ENCODE results near the gene GLIS1.

GLIS1 gene

DNA sequence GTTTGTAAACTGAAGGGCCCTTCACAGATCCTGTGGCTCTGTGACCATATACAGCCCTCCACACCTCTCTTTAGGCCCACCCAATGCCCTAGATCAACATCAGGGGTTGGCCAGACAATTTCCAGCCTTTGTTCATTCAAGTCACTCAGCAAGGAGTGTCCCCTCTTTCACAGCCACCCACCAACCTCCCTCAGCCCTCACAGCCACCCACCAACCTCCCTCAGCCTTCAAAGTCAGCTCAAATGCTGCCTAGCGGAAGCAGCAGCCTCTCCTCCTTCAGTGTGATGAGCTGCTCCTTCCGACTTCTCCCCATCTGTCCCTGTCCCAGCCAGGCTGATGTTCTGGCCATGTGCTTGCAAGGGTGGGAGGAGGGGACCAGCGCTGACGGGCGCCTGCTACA lies 208.4 kb downstream of the GLIS1 start:
- DNase-seq (ENCODE audit: low read depth) = no peak

DNA sequence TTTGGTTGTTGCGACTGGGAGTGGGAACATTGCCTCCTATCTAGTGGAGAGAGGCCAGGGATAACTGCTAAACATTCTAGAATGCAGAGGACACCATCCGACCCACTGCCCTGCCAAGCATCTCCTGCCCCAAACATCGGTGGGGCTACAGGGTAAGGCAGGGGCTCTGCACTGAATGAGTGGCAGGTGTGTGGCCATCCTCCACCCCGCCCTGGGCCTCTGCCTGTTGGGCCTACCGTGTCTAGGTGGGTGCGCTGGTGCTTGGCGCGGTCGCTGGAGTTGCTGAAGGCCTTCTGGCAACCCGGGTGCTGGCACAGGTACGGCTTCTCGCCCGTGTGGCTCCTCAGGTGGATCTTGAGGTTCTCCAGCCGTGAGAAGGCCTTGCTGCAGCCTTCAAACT lies 209.4 kb downstream of the GLIS1 start:
- DNase-seq (ENCODE audit: low read depth) = no peak

DNA sequence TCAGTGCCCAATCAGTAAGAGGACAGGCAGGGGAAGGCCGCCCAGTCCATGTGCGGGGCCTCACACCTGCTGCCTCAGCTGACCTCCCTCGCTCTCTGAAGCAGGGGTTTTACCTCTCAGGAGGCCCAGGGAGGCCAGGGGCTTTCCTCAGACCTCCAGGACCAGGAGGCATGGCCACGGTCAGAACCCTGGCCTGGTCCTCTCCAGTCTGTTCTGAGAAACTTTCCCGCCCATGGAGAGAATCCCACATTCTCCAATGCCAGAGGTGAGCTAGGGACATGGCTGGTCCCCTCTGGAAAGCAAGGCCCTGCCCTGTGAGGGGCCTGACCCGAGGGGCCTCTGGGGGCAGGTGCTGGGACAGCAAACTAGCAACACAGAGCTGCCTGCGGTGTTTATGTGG lies 211.6 kb downstream of the GLIS1 start:
- no peak for DNase-seq (ENCODE audit: low read depth)

DNA sequence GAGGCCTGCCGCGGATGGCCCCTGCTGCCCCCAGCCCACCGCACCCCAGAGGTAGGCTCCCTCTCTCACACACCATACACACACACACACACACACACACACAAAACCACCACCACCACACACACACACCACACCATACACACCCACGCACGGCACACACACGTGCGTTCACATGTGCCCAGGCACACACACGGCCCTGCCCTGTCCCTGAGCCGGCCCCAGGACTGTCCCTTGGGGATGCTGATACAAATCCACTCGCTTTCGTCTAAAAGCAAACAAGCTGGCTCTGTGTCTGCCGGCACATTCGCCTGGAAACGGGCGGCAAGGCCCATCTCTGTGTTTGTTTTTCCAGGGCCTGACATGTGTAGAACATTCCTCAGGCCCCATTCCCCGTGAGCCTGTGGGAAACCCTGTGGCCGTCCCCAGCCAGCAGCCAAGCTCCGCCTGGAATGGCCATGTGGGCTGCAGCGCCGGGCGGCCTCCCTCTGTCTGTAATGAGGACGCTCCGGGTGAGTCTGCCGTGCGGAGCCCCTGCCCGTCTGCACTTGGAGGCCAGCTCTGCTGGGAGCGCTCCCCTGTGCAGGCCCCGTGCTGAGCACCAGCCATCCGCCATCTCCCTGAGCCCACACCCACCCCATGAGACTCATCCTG lies 212.4 kb downstream of the GLIS1 start:
- DNase-seq (ENCODE audit: low read depth) = no peak

DNA sequence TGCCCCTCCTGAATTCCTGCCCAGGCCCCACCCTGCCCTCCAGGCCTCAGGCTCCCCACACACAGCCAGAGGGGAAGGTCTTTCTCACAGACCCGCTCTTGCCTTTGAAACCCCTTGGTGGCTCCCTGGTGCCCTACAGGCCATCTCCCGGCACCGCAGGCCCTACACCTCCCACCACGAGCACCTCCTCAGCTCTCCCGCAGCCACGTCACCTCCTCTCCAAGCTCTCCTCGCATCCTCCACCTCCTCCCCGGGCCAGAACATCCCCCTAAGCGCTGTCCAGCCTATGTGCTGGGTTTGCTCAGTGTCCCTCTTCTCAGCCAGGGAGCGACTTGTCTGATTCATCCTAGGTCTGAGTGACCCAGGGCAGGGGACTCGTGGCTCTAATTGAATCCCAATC lies 213.4 kb downstream of the GLIS1 start:
- no peak for DNase-seq (ENCODE audit: low read depth)

DNA sequence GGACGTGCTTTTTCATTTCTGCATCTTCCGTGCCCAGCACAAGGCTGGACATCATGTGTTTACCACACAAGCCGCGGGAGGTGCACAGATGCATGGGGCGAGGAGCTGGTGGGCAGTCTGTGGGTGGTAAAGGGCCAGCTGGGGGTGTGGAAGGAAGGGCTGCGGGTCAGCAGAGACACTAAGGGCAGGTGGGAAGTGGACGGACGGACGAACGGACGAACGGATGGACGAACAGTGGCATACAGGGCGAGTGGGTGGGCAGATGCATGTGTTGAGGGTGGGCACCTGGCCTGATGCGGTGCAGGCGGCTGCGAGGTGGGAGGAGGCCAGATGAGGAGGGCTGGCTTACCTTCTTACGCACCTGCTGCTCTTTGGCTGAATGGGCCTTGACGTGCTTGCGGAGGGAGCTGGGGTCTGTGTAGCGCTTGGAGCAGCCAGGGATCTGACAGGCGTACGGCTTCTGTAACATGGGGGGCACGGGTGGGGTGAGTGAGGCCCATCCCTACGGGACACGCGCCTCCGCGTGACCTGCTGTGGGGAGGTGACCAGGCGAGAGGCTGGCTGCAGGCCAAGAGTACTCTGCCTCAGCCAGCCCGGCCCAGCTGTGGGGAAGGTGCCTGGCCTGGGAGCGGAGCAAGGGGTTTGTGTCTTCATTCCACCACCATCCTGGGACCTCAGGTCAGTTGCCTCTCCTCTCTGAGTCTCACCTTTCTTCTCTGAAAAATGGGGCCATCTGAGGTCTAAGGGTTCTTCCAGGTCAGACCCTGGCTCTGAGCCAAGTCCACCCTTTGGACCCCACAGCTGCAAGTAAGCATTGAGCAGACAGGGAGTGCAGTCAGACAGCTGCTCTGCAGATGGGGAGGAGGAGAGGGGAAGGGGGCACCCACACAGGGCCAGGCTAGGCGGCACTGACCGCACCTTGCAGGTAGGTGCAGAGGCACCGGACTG lies 214.3 kb downstream of the GLIS1 start:
- no peak for DNase-seq (ENCODE audit: low read depth)

DNA sequence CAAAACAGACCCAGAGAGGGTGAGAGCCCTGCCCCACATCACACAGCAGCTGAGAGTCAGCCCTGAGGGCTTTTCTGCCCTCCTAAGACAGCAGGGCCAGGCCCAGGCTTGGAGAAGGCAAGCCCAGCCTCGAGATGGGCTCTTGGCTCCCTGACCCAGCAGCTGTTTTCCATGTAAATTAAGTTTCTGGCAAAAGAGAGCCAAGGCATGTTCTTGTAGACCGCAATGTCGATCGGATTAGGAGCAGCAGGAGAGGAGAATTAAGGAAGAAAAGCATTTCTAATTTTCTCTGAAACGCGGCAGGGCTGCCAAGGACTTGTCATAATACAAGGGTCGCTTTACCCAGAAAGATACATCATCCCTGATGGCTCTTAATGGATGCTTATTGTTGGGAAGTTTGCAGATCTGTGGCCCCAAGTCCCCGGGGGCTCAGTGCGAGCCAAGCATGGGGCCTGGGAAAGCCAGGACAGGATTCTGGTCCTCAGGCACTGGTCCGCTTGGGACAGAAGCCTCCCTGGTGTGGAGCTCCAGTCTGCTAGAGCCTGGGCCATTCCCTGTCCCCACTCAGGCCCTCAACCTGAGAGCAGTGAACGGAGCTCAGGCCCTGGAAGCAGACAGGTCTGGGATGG lies 216.9 kb downstream of the GLIS1 start:
- DNase-seq (ENCODE audit: low read depth) = no peak

DNA sequence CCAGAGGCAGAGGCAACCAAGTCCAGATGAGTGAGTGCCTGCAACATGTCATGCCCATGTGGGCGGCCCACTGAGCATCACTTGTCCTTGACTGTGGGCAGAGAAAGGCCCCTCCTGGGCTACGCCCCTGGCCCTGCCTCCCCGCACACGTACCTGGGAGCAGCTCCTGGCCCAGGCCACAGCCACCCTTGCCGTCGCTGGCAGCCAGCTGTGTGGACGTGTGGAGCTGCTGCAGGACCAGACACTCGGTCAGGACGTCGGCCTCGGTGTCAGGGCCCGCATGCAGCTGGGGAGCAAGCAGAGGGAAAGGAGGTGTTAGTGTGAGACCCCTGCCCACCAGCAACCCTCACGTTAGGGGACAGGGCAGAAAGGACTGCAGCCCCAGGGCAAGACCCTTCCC lies 218.5 kb downstream of the GLIS1 start:
- DNase-seq (ENCODE audit: low read depth) = no peak

DNA sequence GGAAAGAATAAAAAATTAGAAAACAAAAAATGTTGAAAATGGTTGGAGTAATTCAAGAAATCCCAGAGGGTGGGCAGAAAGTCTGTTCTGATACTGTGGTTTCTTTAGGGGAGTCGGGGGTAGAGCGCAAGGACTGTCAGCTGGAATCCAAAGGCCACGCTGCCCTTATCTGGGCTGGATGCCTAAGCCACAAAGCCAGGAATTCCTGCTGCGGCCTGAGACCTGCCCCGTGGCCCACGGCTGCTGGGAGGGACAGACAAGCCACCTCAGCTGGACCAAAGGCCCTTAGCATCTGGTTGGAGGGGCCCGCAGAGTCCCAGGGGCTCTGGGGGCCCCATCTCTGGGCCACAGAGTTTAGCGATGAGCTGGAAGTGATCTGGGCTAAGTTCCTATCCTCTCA lies 219.5 kb downstream of the GLIS1 start:
- no peak for DNase-seq (ENCODE audit: low read depth)

DNA sequence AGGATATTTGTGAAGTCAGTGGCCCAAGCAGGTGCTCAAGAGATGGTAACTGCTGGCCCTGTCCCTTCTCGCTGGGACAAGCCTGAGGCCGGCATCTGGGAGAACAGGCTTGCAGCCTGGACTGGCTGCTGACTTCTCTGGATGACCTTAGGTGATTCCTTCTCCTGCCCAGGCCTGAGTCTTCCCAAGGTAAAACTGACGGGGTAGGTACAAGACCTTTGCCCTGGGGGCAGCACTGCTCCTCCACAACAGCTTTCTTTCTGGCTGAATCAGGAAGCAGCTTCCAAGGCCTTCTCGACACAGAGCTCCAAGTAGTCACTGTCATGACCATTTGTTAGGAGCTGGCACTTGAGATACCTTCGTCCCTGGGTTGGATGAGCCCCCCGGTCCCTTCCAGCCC lies 220.2 kb downstream of the GLIS1 start:
- DNase-seq (ENCODE audit: low read depth) = no peak

DNA sequence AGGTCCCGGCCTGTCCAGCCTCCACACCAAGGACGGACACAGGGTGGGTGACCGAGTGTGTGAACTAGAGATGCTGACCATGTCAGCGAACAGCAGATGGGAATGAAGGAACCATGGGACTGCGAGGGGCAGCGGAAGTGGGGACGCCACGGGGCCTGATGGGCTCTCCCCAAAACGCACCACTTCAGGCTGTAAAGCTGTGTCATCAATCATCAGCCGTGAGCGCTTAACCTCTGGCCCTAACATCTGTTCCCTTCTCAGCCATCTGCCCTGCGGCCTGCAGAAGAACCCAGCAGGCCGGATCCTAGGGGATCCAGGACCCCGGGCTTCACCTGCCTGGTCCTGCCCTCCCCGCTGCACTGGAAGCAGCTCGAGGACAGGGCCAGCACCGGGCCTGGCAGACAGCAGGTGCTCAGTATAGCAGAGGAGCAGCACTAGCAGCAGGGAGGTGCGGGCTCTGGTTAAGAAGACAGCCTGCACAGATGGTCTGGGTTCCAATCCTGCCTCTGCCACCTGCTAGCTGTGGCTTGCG lies 221.1 kb downstream of the GLIS1 start:
- DNase-seq (ENCODE audit: low read depth) = no peak

DNA sequence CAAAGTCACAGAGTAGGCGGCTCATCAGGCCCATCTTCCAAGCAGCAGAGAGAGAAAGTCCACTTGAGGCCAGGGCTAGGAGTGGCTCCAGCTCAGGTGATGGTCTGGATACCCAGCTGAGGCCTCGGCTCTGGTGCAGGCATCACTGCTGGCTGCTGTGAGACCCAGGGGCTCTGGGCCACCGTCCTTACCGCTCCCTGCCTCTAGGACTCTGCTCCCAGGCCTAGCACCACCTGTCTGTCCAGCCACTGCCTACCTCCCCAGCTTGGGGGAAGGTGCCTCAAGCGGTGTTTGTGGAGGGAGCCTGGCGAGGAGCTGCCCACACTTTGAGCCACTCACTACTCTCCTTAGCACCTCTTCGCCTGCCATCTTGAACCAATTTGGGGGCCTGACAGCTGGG lies 221.9 kb downstream of the GLIS1 start:
- no peak for DNase-seq (ENCODE audit: low read depth)

DNA sequence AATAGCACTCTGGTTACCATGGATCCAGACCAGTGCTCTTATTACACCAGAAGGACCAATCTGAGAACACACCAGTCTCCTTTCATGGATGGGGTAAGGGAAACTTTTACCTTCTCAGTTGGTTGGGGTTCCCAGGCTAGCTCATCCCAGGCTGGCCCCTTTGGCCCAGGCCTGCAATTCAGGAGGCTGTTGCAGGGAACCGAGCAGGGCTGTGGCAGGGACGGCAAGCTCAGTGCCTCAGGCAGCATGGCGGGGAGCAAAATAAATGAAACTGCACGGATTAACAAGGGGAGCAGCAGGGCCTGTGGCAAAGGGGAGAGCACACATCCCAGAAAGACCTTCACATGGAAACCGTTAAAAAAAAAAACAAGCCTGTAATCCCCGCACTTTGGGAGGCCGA lies 222.8 kb downstream of the GLIS1 start:
- DNase-seq (ENCODE audit: low read depth) = no peak

DNA sequence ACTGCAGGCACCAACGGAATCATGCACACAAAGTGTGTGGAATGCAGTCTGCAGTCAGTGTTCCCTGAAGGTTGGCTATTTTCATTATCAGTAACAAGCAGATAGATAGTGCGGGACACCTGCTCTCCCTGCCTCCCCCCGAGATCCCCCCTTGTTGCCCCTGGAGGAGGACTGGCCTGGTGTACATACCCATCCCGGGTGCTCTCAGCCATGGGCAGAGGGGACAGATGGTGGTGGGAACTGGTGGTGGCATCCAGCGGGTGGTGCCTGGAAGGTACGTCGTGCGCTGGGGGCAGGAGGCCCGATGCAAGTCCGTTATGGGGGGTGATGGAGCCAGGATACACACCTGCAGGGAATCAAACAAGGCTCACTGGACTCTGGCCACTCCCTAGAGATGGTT lies 224.5 kb downstream of the GLIS1 start:
- DNase-seq (ENCODE audit: low read depth) = no peak

DNA sequence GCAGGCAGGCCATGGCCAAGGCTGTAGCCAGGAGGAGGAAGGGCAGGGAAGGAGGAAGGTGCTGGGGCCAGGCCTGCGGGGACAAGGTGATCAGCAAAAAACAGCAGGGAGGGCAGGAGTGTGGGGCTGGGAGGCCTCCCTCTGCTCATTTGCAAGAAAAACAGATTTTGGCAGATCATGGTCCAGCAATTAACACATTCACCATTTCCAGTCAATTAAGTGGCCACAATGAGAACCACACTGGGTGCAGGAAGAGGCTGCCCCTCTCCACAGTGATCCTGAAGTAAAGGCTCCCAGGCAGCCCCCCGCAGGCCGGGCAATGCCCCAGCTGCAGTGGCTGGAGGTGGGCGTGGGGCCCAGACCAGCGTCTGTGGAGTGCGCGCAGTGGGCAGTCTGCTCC lies 225.1 kb downstream of the GLIS1 start:
- DNase-seq (ENCODE audit: low read depth) = no peak

DNA sequence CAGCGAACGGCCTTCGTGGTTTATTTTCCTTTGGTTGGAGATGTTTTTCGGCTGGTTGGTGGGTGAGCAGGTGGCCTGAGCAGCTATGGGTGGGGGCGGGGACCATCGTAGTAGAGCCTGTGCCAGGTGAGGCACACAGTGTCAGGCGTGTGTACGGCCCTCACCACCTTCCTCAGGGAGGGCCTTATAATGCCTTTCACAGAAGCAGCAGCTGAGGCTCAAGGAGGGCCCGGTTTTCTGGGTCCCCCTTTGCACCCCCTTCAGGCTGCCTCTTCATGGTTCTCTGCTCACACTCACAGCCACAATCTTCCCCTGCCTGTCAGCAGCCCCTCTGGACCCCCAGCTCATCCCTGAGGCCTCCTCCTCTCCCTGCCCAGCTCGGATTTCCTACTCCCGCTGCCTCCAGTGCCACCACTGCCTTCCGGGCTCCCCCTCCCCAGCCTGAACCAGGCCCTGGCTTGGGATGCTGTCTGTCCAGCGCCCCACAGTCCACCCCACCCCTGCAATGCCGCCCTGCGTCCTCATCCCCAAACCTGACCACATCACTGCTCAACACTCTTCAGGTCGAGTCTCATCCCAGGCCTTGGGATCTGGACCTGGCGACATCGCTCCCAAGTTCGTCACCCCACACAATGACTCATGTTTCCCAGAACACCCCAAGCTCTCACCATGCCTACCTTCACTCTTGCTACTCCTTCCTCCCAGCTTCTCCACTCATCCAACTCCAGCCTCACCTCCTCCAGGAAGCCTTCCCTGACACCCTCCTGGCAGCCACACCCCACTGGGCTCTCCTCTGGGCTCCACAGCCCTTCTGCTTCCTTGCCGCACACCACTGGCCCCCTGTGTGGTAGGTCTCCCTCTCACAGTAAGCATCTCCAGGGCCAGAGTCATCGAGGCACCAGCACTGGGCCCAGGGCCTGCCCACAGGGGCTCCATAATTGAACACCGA lies 225.9 kb downstream of the GLIS1 start:
- DNase-seq (ENCODE audit: low read depth) = no peak

DNA sequence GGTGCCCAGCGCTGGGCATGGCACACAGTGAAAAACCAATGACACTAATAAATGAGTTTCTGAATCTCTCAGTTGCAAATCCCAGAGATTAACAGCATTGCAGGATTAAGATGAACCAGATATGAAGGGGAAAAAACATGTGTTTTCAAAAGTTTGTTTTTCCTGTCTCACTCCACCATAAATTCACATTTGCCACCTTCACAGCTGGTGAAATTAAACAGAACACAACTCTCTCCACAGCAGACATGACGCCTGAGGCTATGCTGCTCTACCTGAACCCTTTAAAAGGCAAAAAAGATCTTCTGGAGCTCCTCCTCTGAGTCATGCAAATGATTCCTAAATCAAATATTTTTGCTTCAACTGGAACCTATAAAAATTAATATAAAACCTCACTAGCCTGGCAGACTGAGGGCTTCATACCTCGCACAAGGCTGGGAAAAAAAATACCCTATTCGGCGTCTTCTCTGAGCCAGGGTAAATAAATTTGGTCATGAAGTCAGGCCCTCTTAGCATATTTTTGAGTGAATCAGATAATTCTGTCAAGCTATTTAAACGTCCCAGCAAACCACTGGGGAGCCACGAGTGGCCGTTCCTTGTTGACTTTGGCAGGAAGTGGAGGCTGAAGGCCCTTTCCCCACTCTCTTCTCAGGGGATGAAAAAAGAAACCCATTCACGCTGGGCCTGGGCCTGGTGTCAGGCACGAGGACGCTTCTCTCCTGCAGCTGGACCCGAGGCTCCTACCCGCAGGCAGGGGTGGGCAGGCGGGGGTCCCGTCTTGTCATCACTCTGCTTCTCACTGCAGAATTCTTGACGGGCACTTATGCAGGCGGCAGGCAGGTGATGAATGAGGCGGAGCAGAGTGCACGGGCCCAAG lies 226.8 kb downstream of the GLIS1 start:
- no peak for DNase-seq (ENCODE audit: low read depth)

DNA sequence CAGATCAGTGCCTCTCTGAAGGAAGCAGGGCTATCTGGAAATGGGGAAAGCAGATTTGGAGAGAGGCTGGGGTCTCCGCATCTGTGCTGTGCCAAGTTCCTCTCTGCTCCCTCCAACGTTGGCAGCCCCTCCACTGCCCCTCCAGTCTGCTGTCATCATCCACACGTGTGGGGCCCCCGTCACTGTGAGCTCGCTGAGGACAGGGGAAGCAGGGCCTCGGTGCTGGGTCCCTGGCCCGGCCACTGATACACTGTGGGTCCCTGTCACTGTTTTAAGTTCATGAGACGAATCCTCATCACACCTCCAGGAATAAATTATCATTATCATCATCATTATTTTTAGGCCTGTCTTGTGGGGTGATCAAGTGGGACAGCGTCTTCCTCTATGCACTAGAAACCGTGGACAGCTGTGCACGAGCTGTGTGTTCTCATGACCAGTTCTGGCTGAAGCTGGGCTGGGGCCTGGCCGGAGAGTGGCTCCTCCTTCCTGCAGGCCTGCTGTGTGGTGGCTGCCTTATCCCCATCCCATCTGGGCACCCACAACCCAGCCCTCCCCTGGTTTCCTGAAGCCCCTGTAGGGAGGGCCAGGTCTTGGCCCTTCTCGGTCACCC lies 227.5 kb downstream of the GLIS1 start:
- DNase-seq (ENCODE audit: low read depth) = no peak

DNA sequence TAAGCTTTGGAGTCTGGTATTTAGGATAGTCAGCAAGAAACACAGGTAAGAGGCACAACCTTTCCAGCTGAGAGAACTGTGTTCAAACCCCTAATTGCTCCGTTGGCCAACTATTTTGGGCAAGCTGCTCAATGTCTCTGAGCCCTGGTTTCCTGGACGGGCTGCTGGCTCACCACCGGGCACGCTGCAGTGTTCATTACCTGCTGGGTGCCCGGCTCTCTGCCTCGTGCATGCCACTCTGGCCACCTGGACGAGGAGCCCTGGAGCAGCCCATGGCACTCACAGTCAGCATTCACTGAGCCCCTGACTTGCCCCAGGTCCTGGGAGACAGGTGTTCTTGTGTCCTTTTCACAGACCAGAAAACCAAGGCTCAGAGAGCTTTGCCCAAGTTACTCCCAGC lies 228.7 kb downstream of the GLIS1 start:
- DNase-seq (ENCODE audit: low read depth) = no peak

DNA sequence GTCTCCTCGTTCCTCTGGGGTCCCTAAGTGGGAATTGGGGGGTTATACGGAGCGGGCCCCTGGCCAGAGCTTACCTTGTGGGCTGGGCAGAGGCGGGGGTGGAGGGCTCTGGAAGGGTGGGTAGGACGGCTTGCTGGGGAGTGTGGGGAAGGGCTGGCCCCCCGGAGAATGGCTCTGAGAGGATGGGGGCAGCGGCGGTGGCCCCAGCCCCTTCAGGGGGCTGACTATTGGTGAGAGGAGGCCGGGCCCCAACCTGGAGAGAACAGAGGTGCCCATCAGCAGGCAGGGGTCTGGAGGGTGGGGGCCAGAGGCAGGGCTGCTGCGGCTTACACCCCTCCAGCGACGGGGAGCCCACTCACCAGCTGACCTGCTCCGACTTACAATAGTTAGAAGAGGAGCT lies 229.2 kb downstream of the GLIS1 start:
- DNase-seq (ENCODE audit: low read depth) = no peak
